Activated naive CD4-positive, alpha-beta T cell treated with anti-CD3 and anti-CD28 coated beads, Interleukin-2, amount 10 ng/mL, durations not matched to agents 7 days and 5 days (primary cell): Measurements from ENCODE around the gene TOLLIP.

Source experiments
- CTCF ChIA-PET: fragments of 350-600 bp; sonication (Branson Sonifier 250); formaldehyde crosslinking; loops from one replicate; lab custom pipeline; 2021; ENCODE audit warnings: antibody characterized with exemption; lab: Charles Lee
- DNase-seq: peaks from one replicate; pipeline ENCODE4 v3.0.0-alpha.2; 2020
- H3K27ac Mint-ChIP-seq: one replicate; pipeline ENCODE4 v1.8.0; 2021; ENCODE audit warnings: mild to moderate bottlenecking, moderate library complexity, mixed read lengths
- H3K27me3 Mint-ChIP-seq: one replicate; pipeline ENCODE4 v1.8.0; 2021; ENCODE audit warnings: mild to moderate bottlenecking, mixed read lengths
- H3K36me3 Mint-ChIP-seq: one replicate; pipeline ENCODE4 v1.8.0; 2021; ENCODE audit warnings: mixed read lengths
- H3K4me1 Mint-ChIP-seq: one replicate; pipeline ENCODE4 v1.8.0; 2021; ENCODE audit warnings: mixed read lengths
- H3K4me3 Mint-ChIP-seq: one replicate; pipeline ENCODE4 v1.8.0; 2021; ENCODE audit warnings: mild to moderate bottlenecking, moderate library complexity, mixed read lengths
- H3K9me3 Mint-ChIP-seq: one replicate; pipeline ENCODE4 v1.8.0; 2021; ENCODE audit warnings: mixed read lengths

The TOLLIP gene

DNA sequence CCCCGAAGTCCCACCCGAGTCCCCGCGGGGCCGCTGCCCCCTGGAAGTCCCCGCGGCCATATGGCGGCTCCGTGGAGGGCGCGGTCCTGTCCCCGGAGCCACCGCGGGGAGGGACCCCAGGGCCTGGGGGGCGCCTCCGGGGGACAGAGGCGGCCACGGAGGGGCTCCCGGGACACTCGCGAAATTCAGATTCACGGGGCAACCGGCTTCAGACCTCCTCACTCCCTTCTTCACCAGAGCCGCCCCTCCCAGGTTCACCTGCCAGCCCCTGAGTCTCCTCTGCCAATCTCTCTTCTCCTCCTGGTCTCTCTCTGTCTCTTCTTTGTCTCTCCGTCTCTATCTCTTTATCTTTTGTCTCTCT, 28.2 kb upstream of the TOLLIP start:
- Mint-ChIP-seq H3K36me3 (peaks cover 1% of the 10 kb centered on the region), H3K27ac (peak overlapping the region; percentile 3), H3K27me3 (peaks cover 10% of the 10 kb centered on the region), H3K4me3 (peak overlapping the region; percentile 35), H3K4me1 (peaks cover 21% of the 10 kb centered on the region), H3K9me3 (peaks cover 6% of the 10 kb centered on the region)
- CTCF ChIA-PET = no interaction called here
- no peak for DNase-seq

- peaks cover 21% of the 10 kb centered on the region for H3K4me1 Mint-ChIP-seq
- peaks cover 1% of the 10 kb centered on the region for H3K36me3 Mint-ChIP-seq
- peaks cover 6% of the 10 kb centered on the region for H3K9me3 Mint-ChIP-seq
- H3K4me3 Mint-ChIP-seq = no peak overlapping the region
- CTCF ChIA-PET = no interaction called here
- H3K27ac Mint-ChIP-seq = no peak overlapping the region
- peaks cover 10% of the 10 kb centered on the region for H3K27me3 Mint-ChIP-seq
- DNase-seq = peak; percentile 54
These were observed 27.6 kb upstream of the TOLLIP start for GRCh38 chr11:1336836-1337646.

DNA sequence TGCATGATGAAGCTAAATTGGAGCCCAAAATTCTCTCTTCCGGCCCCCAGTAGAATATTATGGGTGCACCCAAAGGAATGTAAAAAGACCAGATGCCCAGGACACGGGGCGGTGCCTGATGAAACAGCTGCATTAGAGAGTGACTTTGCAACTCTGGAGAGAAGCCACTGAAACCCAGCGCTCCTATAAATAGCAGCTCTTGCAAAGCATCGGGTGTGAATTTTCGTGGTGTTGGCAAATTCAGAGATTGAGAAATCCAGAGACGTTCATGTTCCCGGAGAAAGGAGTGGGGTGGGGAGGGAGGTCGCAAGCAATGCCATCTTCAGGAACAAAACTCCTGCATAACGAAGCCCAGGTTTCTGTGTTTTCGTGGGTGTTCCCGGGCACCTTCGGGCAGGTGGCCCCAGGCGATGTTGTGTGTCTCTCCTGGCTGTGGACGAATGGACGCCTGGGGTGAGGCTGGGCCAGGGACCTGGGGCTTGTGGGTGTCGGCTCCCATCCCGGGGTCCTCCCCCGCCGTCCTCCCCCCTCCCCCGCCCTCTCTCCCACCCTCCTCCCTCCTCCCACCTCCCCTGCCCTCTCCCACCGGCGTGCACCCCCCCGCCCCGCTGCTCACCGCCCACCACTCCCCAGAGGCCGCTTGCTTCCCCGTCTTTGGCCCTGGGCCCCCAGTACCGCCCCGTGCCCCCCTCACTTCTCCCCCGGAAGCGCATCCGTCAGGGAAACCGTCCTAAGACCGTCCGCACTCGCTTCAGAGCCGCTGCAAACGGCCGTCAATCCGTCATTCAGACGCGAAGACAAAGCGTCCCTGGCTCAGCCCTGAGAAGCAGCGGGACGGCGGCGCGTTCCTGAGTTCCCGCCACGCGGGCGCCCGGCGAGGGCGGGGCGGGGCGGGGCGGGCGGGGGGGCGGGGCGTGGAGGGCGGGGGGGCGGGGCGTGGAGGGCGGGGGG, 26.7 kb upstream of the TOLLIP start:
- CTCF ChIA-PET = no interaction called here
- Mint-ChIP-seq H3K4me1 (peaks cover 21% of the 10 kb centered on the region), H3K27ac (peak overlapping the region; percentile 73), H3K36me3 (peaks cover 1% of the 10 kb centered on the region), H3K9me3 (peaks cover 6% of the 10 kb centered on the region), H3K27me3 (peaks cover 10% of the 10 kb centered on the region), H3K4me3 (peak overlapping the region; percentile 73)
- DNase-seq = peak; percentile 74

GRCh38 chr11:1335264-1335810, 25.9 kb upstream of the TOLLIP start:
- Mint-ChIP-seq H3K4me3 (peak overlapping the region; percentile 73), H3K9me3 (peaks cover 6% of the 10 kb centered on the region), H3K36me3 (peaks cover 1% of the 10 kb centered on the region), H3K4me1 (peaks cover 21% of the 10 kb centered on the region), H3K27me3 (peaks cover 10% of the 10 kb centered on the region), H3K27ac (no peak overlapping the region)
- CTCF ChIA-PET = no interaction called here
- no peak for DNase-seq

GRCh38 chr11:1333860-1334259, 24.4 kb upstream of the TOLLIP start:
- DNase-seq = no peak
- Mint-ChIP-seq H3K4me3 (no peak overlapping the region), H3K36me3 (peaks cover 1% of the 10 kb centered on the region), H3K27me3 (peaks cover 10% of the 10 kb centered on the region), H3K27ac (no peak overlapping the region), H3K9me3 (peaks cover 8% of the 10 kb centered on the region), H3K4me1 (peaks cover 21% of the 10 kb centered on the region)
- CTCF ChIA-PET = no interaction called here

- H3K4me3 Mint-ChIP-seq = no peak overlapping the region
- H3K27ac Mint-ChIP-seq = peak overlapping the region; percentile 60
- CTCF ChIA-PET = no interaction called here
- DNase-seq = no peak
- peaks cover 10% of the 10 kb centered on the region for H3K9me3 Mint-ChIP-seq
- peaks cover 10% of the 10 kb centered on the region for H3K27me3 Mint-ChIP-seq
- peaks cover 18% of the 10 kb centered on the region for H3K4me1 Mint-ChIP-seq
- H3K36me3 Mint-ChIP-seq = peaks cover 1% of the 10 kb centered on the region
These were observed 23.8 kb upstream of the TOLLIP start for GRCh38 chr11:1333091-1333772.

DNA sequence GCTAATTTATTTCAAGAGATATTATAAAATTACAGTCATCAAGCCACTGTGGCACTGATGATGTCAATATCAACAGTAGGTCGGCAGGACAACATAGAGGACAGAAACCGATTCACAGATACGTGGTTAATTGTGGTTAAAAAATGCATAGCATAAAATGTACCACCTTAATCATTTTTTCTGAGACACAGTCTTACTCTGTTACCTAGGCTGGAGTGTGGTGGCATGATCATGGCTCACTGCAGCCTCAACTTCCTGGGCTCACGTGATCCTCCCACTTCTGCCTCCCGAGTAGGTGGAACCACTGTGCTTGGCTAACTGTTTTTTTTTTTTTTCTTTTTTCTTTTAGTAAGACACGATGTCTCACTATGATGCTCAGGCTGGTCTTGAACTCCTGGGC, 21.0 kb upstream of the TOLLIP start:
- Mint-ChIP-seq H3K9me3 (peaks cover 22% of the 10 kb centered on the region), H3K36me3 (peaks cover 3% of the 10 kb centered on the region), H3K4me1 (peaks cover 8% of the 10 kb centered on the region), H3K27me3 (peaks cover 5% of the 10 kb centered on the region), H3K4me3 (no peak overlapping the region), H3K27ac (no peak overlapping the region)
- DNase-seq = no peak
- CTCF ChIA-PET = no interaction called here

DNA sequence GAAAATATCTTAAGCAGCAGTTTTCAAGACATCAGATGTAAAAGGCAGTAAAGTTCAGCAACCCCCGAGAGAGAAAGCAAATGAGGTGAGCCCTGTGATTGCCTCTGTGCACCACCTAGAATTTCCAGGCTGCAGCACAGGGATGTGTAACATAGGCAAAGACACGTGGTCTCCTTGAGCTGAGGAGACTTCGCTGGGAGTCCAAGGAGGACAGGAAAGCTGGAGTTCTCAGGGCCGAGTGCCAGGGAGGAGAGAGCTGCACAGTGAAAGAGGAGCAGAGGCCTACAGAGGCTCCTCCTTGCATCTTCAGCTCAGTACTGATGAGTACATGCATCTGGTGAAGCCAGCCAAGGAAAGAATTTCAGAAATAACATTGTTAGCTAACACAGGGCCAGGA, 17.6 kb upstream of the TOLLIP start:
- Mint-ChIP-seq H3K9me3 (peaks cover 22% of the 10 kb centered on the region), H3K4me3 (no peak overlapping the region)
- CTCF ChIA-PET = no interaction called here

GRCh38 chr11:1326435-1327063, 17.1 kb upstream of the TOLLIP start:
- CTCF ChIA-PET = no interaction called here
- no peak for DNase-seq
- H3K36me3 Mint-ChIP-seq = peaks cover 2% of the 10 kb centered on the region
- H3K27ac Mint-ChIP-seq = no peak overlapping the region
- peaks cover 10% of the 10 kb centered on the region for H3K27me3 Mint-ChIP-seq
- H3K4me1 Mint-ChIP-seq = peaks cover 4% of the 10 kb centered on the region
- no peak overlapping the region for H3K4me3 Mint-ChIP-seq
- peaks cover 22% of the 10 kb centered on the region for H3K9me3 Mint-ChIP-seq

More for the DNA sequence above, 17.6 kb upstream of the TOLLIP start:
- Mint-ChIP-seq H3K4me1 (peaks cover 4% of the 10 kb centered on the region), H3K27me3 (peaks cover 10% of the 10 kb centered on the region), H3K36me3 (peaks cover 2% of the 10 kb centered on the region), H3K27ac (no peak overlapping the region)
- DNase-seq = no peak

DNA sequence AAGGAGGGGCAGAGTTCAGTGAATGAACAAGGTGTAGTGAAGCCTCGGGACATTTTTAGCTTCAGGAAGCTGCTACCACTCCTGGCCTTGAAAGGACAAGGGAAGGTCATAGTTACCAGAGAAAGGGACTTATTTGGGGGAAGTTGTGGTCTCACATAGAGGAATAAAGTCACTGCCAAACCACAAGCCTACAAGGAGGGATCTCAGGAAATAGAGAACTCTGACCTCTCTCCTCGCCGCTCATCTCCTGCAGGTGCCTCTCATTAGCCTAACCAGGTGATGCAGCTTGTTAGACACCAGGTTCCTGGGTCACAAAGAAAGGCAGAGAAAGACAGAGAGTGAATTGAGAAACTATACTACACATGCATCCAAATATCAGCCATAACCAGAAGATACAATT, 14.3 kb upstream of the TOLLIP start:
- Mint-ChIP-seq H3K36me3 (peaks cover 2% of the 10 kb centered on the region), H3K27ac (no peak overlapping the region), H3K27me3 (peaks cover 14% of the 10 kb centered on the region), H3K4me1 (peaks cover 4% of the 10 kb centered on the region), H3K9me3 (peaks cover 19% of the 10 kb centered on the region), H3K4me3 (no peak overlapping the region)
- no peak for DNase-seq
- CTCF ChIA-PET = no interaction called here

- CTCF ChIA-PET = no interaction called here
- H3K36me3 Mint-ChIP-seq = no peaks in the 10 kb centered on the region
- H3K4me1 Mint-ChIP-seq = peaks cover 2% of the 10 kb centered on the region
- H3K9me3 Mint-ChIP-seq = no peaks in the 10 kb centered on the region
- H3K27ac Mint-ChIP-seq = no peak overlapping the region
- DNase-seq = no peak
- no peak overlapping the region for H3K4me3 Mint-ChIP-seq
- peaks cover 45% of the 10 kb centered on the region for H3K27me3 Mint-ChIP-seq
These were observed 8.6 kb upstream of the TOLLIP start for GRCh38 chr11:1317993-1318392.

DNA sequence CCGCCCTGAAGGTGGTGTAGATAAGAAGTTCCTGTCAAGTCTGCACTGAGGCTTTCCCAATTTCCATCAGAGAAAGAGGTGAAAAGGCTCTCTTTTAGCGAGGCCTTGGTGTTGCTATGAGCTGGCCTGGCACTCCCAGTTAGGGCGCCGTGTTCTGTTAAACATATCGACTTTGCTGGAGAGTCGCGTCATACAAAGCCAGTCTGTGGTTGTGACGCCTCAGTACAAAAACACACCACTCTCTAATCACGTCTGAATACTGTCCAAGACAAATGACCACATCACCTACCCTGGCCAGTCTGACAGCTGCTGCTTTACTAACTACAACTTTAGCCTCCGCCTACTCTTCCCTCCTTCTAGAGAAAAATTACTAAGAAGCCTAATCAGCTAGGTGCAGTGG, 8.0 kb upstream of the TOLLIP start:
- H3K9me3 Mint-ChIP-seq = peaks cover 2% of the 10 kb centered on the region
- H3K36me3 Mint-ChIP-seq = peaks cover 1% of the 10 kb centered on the region
- no peak for DNase-seq
- H3K27ac Mint-ChIP-seq = no peak overlapping the region
- H3K4me1 Mint-ChIP-seq = peaks cover 2% of the 10 kb centered on the region
- CTCF ChIA-PET = no interaction called here
- no peak overlapping the region for H3K4me3 Mint-ChIP-seq
- H3K27me3 Mint-ChIP-seq = peaks cover 48% of the 10 kb centered on the region

- peak overlapping the region; percentile 81 for H3K4me3 Mint-ChIP-seq
- H3K9me3 Mint-ChIP-seq = peaks cover 16% of the 10 kb centered on the region
- peaks cover 36% of the 10 kb centered on the region for H3K27me3 Mint-ChIP-seq
- H3K4me1 Mint-ChIP-seq = peaks cover 36% of the 10 kb centered on the region
- H3K27ac Mint-ChIP-seq = peak overlapping the region; percentile 79
- H3K36me3 Mint-ChIP-seq = peaks cover 9% of the 10 kb centered on the region
- CTCF ChIA-PET = interaction anchor here (1.1 kb wide), 1 partner anchor 10 kb away, joined by 3 read pairs; no protein-coding TSS in a partner anchor
- DNase-seq = peak; percentile 61
These were observed 1.5 kb upstream of the TOLLIP start for GRCh38 chr11:1310772-1311468.
